Cortex of kidney (tissue), 1 donor: ENCODE data around the gene PCTP.

ENCODE experiments used
- DNase-seq: peaks from one replicate; lab custom pipeline; 2025; lab: John Stamatoyannopoulos, UW

Gene PCTP

DNA sequence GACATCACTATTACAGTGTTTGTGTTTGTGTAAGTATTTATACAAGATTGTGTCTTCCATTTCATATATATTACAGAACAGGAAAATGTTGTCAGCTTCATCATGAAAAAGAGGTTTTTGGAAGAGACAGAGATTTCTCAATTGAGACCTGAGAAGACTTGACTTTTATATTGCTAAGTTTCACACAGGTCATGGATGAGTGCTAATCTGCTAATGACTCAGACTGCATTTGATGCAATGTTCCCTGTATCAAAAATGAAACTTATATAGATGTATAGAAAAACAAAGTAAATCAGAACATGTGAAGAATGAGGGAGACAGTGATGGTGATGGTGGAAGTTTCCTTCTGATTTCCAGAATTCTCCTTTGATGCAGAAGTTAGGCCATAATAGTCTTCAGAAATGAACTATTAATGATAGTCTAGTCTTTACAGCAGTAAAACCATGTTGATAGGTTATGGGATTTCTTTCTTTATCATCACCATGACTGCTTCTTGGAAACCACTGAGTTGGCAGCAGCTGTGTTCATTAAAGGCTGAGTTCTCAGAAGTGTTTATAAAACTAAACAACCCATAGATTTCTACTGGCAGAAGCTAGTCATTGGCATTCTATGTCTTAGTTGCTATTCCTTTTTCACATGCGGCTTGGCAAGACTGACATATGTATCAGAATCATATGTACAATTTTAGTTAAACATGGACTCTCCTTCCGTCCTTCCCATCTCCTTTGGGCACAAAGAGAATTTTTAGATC lies 56.1 kb downstream of the PCTP start:
- no peak for DNase-seq

DNA sequence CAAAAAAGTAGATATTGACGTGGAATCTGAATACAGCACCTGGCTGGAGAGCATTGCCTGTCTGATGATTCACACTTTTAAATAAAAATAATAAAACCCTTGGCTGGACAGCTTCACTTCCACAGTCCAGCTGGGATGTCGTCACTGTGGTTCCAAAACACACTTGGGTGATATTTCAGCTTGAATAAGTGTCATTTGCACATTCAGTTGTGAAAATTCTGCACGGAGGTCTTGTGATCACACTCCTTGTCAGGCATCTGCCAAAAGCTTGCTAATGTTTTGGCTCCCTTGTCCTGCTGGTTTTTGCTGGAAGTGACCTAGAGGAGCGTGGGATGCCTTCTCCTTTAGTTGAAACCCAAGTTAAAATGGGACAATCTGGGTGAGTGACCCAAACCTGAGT lies 60.7 kb downstream of the PCTP start:
- no peak for DNase-seq

DNA sequence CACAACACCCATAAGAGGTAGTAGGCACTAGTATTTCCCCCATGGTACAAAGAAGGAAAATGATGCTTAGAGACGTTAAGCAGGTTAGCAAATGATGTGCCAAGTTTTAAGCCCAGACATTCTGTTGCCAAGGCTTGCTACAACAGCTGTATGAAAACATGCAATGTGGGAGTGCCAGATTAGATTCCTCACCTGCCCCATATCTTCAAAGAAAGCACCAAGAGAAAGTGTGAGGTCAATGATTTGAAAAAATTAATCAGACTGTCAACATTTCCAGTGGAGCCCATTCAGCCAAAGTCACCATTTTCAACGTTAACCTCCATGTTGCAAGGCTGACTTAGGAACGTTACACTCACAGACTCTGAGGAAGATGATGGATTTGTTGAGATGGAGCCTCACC lies 61.5 kb downstream of the PCTP start:
- DNase-seq: no peak

DNA sequence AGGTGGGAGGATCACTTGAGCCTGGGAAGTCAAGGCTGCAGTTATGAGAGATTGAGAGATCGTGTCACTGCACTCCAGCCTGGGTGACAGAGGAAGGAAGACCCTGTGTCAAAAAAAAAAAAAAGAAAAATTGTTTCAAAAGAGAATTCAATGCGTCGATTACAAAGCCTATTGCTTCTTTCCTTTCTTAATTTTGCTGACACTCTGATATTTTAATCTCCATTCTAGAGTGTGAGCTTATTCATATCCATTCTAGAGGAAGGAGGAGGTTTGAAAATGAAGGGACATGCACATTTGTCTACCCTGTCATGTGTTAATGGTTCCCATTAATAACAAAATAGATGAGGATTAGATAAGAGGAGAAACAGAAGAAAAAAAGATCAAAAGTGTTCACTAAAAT lies 63.1 kb downstream of the PCTP start:
- no peak for DNase-seq

DNA sequence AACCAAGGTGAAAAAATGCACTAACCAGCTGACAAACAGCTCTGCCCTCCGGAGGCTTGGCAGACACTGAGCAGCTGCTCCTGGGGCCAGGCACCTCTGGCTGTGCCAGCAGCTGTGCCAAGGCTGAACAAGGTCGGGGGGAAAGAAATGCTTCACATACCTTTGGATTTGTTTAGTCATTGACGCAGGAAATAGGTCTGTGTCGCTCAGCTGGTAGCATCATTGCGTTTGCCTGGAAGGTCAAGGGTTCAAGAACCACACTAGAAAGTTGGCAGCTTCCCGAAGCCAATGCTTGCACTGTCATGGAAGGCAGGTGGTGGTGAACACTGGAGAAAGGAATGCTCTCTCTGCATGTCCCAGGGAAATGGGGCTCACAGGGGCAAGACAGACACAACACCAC lies 63.5 kb downstream of the PCTP start:
- DNase-seq: no peak

DNA sequence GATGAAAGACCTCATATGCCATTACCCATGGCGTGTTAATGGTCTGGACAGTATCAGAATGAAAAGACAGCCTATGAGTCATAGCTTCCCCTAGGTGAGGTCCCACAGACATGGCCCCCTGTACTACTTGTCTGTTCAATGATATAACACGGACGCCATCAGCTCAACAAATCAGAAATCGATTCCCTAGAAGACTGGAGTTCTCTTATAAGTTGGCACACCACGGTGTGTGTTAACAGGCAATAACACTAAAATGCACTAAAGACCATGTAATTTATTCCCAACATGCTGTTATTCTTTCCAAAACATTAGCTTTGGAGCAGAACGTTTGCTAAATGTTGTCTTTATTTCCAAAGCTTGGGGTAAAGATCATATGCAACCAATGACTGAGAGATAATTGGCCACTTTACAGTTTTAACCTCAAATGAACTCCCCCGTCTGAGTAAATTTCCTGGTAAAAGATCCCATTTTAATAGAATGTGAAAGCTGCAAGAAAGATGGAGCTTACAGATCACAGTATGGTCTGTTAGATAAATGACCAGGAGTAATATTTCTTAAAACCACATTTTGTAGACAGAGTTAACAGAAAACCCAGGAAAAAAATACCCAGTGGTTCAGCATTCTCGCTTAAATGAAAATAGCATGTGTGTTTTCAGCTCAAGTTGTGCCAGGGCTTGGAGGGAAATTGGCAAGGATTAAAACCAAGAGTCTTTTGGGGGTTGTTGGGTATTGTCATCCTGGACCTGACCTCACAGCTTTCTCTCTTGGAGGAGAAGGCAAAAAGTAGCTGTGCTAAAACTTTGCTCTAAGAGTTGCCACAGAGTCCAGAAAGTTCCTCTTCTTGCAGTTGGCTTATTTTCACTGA lies 65.9 kb downstream of the PCTP start:
- DNase-seq: no peak

DNA sequence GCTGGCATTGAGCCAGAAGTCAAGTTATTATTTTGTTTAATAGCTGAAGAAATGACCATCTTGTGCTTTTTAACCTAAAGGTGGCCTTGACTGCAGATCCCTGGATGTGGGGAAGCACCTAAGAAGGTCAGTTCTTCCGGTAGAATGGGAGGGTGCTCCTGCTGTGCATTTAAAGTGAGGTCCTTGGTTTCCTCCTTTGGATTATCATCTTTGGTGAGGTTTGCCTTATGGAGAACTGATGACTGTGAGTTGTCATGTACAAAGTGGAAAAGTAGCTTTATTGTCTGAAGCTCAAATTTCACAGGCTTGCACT lies 66.5 kb downstream of the PCTP start:
- DNase-seq: no peak

DNA sequence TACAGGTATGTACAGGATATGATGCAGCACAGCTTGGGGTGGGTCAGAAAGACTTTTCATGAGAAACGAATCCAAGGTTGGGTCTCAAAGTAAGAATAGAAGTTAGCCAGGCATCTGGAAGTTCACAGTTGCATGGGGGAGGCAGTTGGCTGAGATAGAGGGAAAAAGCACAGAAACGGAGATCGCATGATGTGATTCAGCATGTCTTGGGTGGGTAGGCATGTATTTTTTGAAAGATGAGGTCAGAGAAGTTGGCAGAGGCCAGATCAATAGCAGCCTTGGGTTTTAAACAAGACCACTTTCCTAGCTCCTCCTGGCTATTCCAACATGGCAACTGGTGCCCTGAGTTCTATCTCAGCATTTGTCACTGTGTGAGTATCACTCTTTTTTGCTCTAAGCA lies 67.2 kb downstream of the PCTP start:
- DNase-seq: no peak

DNA sequence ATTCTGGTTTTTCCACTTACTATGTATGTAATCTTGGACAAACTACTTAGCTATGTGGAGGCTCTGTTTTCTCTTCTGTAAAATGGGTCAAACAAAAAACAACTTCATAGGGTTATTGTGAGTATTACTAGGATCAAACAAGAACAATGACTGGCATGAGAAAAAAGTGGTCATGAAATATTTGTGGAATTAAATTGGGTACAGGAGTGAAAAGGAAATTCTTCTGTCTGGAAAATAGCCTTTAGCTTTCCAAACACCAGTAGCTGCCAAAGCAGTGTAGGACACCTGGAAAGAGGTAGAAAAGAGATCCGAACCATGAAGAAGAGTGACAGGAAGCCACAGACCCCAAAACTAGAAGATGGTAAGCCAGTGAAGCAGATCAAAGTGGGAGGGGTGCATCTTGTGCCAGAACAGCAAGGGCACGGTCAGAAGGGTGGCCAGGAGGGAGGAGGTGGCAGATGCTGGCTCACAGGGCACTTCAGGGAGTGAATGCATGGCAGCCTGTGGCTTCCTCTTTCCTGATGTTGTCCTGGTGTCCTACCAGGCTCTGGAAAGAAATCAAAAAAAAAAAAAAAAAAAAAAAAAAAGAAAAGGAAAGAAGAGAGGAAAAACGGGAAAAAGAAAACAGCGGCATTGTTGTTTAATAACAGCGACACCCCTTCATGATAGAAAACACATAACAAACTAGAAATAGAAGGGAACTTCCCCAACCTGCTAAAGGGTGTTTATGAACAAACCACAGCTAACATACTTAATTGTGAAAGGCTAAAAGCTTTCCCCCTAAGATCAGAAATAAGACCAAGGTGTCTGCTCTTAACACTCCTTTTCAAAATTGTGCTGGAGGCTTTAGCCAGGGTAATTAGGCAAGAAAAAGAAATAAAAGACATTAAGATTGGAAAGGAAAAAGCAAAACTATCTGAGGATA lies 67.9 kb downstream of the PCTP start:
- no peak for DNase-seq

DNA sequence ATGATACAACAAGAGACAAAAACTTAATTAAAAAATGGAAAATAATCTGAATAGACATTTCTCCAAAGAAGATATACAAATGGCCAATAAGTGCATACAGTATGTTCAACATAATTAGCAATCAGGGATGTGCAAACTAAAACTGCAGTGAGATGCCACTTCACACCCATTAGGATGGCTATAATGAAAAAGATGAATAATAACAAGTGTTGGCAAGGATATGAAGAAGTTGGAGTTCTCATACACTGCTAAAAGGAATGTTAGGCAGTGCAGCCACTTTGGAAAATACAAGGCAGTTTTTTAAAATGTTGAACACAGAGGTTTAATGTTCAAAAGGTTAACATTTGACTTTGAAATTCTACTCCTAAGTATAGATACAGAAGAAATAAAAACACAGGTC lies 69.8 kb downstream of the PCTP start:
- DNase-seq: no peak

DNA sequence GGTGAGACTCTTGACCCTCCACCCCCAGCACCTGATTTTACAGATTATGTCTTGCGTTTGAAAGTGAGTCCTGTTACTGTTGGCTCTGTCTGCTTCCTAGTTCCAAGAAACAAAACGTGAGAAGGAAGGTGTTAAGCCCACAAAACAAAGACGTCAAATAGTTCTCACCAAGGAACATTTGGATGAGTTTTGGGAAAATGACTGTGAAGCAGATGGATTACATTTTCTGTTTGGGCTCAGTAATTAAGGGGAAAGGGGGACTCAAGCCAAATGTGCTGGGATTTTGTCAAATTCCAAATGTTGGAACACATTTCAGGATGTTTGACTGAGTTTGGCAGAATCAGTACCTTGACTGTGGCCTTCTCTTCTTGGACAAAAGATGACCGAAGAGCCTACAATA lies 71.2 kb downstream of the PCTP start:
- DNase-seq: no peak

DNA sequence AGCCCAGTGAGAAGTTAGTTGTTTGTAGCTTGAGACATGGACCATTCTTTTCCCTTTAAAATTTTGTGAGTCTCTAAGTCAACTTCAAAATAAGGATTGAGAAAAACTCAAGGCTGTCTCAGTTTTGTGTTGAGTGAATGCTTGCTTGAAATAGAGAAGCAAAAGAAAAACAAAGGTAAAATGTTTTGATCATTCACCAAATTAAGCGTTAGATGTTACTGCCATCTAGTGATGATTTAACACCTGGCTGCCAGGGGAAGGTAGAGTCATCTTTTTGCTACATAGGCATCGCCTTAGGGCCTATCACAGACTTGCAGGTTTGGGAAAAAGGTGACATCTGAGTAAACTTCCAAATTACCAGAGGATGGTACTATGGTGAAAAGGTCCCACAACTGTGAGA lies 74.4 kb downstream of the PCTP start:
- DNase-seq: no peak
